ENCODE measurements around the gene PSTPIP1. TPM values are rescaled to one million over a fixed set of nuclear protein-coding genes. Genes with fewer than 3 reads are reported as not detected.

Gene PSTPIP1
- total and polyA plus RNA-seq, 7 donors, result 0.97 to 2.2 (median 1.3) TPM

DNA sequence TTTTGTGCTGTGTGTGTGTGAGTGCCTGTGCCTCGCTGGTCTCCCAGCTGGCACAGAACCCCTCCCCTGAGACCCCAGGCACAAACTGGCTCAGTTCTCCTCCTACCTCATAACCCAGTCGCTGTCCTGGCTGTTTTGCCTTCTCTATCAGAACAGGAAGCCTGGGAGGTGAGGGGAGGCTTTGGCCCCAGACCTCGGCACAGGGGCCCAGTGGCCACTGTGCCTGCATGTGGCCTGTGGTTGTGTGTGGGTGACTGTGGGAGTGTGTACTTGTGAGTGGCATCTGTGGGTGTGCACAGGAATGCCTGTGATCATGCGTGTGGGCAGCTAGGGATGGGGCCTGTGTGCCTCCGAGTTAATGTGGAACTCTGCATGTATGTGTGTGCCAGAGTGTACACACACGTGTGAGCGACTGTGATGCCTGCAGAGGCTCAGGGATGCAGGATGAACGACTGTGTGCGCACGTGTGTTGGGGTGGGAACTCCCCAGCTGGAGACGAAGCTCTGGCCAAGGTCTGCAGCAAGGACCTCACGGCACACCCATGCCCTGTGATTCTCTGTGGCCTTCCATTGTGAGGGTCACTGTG is 32.3 kb downstream of the PSTPIP1 start:
- Histone ChIP-seq H3K4me1 (no peaks in the 10 kb centered on the region), H3K27ac (no peak overlapping the region), H3K27me3 (ENCODE audit: insufficient read depth in 3 of 3, low read length in 2 of 3) (no peaks in the 10 kb centered on the region), H3K36me3 (ENCODE audit: insufficient read depth in 1 of 2, low read depth in 1 of 2) (no peaks in the 10 kb centered on the region), H3K9me3 (no peaks in the 10 kb centered on the region), H3K4me3 (no peak overlapping the region)
- 71 to 85% (median 77%) methylated on average over 12 of the region's 12 CpGs for WGBS, 3 donors
- DNase-seq (peak in 1 of 2 donors; percentile 49), ATAC-seq (no peak)
- TF ChIP-seq, protein P1, sequence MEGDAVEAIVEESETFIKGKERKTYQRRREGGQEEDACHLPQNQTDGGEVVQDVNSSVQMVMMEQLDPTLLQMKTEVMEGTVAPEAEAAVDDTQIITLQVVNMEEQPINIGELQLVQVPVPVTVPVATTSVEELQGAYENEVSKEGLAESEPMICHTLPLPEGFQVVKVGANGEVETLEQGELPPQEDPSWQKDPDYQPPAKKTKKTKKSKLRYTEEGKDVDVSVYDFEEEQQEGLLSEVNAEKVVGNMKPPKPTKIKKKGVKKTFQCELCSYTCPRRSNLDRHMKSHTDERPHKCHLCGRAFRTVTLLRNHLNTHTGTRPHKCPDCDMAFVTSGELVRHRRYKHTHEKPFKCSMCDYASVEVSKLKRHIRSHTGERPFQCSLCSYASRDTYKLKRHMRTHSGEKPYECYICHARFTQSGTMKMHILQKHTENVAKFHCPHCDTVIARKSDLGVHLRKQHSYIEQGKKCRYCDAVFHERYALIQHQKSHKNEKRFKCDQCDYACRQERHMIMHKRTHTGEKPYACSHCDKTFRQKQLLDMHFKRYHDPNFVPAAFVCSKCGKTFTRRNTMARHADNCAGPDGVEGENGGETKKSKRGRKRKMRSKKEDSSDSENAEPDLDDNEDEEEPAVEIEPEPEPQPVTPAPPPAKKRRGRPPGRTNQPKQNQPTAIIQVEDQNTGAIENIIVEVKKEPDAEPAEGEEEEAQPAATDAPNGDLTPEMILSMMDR (IDR thresholded peaks at IDR 0.05), result no peak
- intact Hi-C loops (cut with DNase I), result loop anchor here in 1 of 2 donors (5.0 kb wide), 1 partner anchor 65 kb away; no protein-coding TSS in a partner anchor

DNA sequence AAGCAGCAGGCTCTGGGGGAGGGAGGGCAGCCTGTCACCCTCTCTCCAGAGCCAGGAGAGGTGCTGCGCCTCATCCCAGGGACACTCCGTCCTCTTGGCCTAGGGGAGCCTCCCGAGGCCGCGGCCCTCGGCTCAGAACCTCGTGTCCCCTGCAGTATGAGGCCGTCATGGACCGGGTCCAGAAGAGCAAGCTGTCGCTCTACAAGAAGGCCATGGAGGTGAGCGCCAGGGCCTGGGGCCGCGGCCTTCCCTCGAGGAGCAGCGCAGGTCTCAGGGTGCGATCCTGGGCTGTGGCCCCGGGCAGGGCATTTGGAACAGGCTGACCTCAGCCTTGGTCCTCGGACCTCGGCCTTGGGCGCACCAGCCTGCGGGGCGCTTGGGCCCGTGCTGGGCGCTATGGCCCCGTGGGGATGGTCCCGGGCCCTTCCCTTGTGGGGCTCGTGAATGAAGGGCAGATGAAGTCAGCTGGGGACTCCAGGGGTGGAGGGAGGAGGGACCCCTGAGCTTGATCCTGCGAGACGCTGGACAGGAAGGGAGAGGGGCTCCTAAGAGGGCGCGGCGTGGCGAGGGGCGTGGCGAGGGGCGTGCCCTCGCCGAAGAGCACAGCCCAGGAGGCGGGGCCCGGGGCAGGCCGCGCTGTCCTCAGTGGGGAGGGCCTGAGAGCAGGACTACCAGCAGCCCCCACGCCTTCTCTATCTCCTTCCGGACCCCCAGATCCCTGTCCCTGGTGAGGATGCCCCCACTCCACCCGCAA is 32.9 kb downstream of the PSTPIP1 start:
- Histone ChIP-seq H3K27me3 (ENCODE audit: insufficient read depth in 3 of 3, low read length in 2 of 3) (no peaks in the 10 kb centered on the region), H3K27ac (no peak overlapping the region), H3K36me3 (ENCODE audit: insufficient read depth in 1 of 2, low read depth in 1 of 2) (no peaks in the 10 kb centered on the region), H3K9me3 (no peaks in the 10 kb centered on the region), H3K4me1 (no peaks in the 10 kb centered on the region), H3K4me3 (peak overlapping the region; percentile 53)
- 43 to 54% (median 50%) methylated on average over 33 to 45 of the region's 45 CpGs for WGBS, 3 donors
- DNase-seq (peak in 1 of 2 donors; percentile 67), ATAC-seq (peak; percentile 27 to 58 (median 44))
- intact Hi-C loops (cut with DNase I), result loop anchor here in 1 of 2 donors (5.0 kb wide), 1 partner anchor 64 kb away; no protein-coding TSS in a partner anchor
- TF ChIP-seq, protein P1 (IDR thresholded peaks at IDR 0.05), result no peak

DNA sequence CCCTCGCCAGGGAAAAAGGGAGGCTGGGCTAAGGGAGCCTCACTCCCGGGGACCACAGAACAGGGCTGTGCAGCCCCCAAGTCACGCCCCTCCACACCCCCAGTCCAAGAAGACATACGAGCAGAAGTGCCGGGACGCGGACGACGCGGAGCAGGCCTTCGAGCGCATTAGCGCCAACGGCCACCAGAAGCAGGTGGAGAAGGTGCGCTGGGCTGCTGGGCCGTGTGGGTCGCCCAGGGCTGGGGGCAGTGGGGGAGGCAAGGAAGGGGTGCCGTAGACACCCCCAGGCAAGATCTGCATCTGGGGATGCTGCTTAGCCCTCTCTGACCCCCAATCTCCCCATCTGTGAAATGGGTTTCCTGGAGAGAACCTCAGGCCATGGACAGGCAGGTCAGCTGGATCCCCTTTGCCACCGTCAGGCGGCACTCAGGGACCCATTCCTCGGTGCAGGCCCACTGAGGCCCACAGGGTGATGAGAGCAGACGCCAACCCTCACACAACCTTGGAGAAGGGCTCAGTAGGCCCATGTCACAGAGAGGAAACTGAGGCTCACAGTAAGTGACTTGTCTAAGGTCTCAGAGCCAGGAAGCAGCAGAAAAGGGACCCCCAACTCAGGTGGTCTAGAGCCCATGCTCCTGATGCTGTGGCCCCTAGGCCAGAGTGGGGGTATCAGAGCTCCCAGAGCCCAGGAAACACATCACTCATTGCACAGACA is 33.7 kb downstream of the PSTPIP1 start:
- ATAC-seq, result no peak
- no peaks in the 10 kb centered on the region for H3K36me3 ChIP-seq (ENCODE audit: insufficient read depth in 1 of 2, low read depth in 1 of 2)
- no peaks in the 10 kb centered on the region for H3K4me1 ChIP-seq
- no peak overlapping the region for H3K27ac ChIP-seq
- 45 to 57% (median 52%) methylated on average over 21 to 22 of the region's 22 CpGs for WGBS, 3 donors
- peak overlapping the region; percentile 53 for H3K4me3 ChIP-seq
- no peak for DNase-seq
- TF ChIP-seq, protein P1 (IDR thresholded peaks at IDR 0.05), result no peak
- intact Hi-C loops (cut with DNase I), result loop anchor here in 1 of 2 donors (5.0 kb wide), 1 partner anchor 64 kb away; no protein-coding TSS in a partner anchor
- no peaks in the 10 kb centered on the region for H3K27me3 ChIP-seq (ENCODE audit: insufficient read depth in 3 of 3, low read length in 2 of 3)
- H3K9me3 ChIP-seq, result no peaks in the 10 kb centered on the region

DNA sequence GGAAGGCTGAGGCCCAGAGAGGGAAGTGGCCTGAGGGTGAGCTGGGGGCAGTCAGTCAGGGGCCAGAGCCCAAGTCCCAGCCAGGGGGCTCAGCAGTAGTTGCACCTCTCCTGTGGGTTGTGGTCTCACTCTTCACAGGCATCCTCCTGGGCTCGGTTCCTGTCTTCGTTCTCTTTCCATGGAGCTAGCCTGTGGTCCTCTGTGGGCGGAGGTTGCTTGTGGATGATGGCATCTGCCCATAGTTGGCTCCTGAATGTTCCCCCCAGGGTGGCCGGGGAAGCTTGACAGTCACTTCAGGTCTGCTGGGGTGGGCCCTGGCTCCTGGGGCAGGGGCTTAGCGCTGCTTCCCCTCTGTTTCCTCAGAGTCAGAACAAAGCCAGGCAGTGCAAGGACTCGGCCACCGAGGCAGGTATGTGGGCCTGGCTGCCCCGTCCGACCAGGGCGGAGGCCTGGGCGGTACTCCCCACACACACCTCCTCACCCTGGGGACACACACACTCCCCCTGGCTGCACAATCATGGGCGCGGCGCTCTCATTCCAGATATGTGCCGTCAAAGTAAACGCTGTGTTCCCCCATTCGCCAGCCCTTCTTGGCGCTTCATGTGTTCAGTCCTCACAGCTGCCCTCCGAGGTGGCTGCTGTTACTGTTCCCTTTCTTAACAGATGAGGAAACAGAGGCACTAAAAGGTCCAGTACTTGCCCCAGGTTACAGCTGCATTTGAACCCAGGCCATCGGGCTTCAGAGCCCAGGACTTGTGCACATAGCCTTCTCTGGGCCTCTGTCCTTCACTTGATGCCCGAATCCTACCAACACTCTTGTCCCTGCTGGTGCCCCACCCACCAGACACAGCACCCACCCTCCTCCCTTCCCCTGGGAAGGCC is 34.5 kb downstream of the PSTPIP1 start:
- no peak overlapping the region for H3K4me3 ChIP-seq
- no peaks in the 10 kb centered on the region for H3K27me3 ChIP-seq (ENCODE audit: insufficient read depth in 3 of 3, low read length in 2 of 3)
- intact Hi-C loops (cut with DNase I), result loop anchor here (5.0 kb wide), 2 partner anchors 43 to 63 kb away; partner anchors contain the start of gene TSPAN3 (in 1 of the 2)
- no peak overlapping the region for H3K27ac ChIP-seq
- TF ChIP-seq, protein P1 (IDR thresholded peaks at IDR 0.05), result no peak
- WGBS, 3 donors, result 92% methylated on average over 18 to 21 of the region's 21 CpGs
- ATAC-seq (no peak), DNase-seq (peak in 1 of 2 donors; percentile 35)
- no peaks in the 10 kb centered on the region for H3K4me1 ChIP-seq
- H3K36me3 ChIP-seq (ENCODE audit: insufficient read depth in 1 of 2, low read depth in 1 of 2), result no peaks in the 10 kb centered on the region
- H3K9me3 ChIP-seq, result no peaks in the 10 kb centered on the region

Data from psoas muscle (tissue), 8 donors.